DMS 273 (cell line): ENCODE measurements around the gene LAMA3.

Source experiments
- DNase-seq: peaks from one replicate; lab custom pipeline; 2025; ENCODE audit not compliant: unreplicated experiment; lab: John Stamatoyannopoulos, UW

LAMA3 gene

GRCh38 chr18:23703057-23703986 is 14.1 kb downstream of the LAMA3 start:
- peak; percentile 65 for DNase-seq

DNA sequence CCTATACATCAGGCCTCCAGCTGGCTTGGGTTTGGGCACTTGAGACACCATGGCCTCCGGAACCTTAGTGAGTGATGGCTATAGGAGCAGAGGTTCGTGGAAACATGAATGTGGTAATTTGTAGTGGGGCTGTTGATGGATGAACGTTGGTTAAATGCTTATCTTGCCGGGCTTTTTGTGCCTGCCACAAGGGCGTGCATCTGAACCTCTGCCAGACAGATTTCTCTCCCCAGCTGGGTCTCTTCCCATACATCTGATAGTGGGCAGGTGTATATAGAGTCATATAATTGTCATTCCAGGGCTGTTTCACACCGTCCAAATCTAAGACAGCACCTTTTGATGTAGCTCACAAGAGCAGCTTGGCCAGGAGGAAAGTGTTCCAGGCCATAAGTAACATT is 14.7 kb downstream of the LAMA3 start:
- DNase-seq, result no peak

DNA sequence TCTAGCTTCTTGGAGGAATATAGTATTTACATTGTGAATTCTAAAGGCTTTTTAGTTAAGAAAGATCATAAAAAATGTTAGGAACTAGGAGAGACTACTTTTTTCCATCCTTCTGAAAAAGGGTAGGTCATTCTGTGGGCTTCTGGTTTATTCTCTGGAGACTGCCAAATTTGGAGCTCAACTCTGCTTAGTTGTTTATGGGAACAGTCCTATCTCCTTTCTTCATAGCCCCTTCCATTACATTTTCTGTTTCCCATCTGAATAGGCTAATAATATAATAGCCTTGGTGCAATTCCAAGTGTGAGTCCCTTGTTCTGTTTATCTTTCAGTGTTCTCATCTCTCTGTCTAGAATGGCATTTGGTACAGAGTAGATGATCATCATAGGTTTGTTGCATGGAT is 15.6 kb downstream of the LAMA3 start:
- no peak for DNase-seq

DNA sequence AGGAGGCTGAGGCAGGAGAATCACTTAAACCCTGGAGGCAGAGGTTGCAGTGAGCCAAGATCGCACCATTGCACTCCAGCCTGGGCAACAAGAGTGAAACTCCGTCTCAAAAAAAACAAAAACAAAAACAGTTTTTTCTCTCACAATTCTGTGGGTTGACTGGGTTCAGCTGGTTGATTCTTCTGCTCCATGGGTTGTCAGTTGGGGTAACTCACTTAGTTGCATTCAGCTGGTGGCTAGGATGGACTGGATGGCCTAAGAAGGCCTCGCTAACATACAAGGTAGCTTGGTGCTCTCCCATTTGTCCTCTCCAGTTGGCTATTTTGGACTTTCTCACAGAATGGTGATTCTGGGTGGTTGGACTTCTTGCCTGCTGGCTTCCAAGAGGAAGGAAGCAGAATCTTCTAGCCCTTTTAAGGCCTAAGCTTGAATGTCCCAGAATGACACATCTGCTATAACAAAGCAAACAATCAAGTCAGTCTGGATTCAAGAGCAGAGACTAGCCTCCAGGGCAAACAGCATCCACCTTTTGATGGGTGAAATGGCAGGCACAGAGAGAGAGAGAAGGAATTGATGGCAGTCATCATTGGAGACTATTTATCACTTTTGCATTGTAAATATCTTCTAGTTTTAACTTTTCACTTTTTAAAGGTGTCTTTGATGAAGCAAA is 17.9 kb downstream of the LAMA3 start:
- no peak for DNase-seq

DNA sequence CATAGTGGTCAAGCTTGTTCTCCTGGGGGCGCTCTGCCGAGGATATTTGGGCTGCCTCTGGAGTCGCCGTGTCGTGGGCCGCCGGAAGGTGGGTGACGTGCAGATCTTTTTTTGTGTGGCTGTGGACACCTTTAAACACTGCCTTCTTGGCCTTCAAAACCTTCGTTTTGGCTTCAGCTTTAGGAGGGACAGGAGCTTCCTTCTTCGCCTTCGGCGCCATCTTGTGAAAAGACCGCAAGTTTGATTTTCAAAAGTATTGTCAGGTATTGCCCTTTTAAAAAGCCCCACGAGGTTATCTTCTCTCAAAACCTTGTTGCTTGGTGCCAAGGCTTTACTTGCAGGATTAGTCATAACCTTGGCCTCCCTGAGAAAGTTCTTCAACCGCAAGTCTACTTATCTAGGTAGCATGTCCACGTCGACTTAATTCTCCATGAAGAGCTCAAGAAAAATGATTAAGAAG is 20.8 kb downstream of the LAMA3 start:
- no peak for DNase-seq

- no peak for DNase-seq
Observed at GRCh38 chr18:23710946-23711345, 21.7 kb downstream of the LAMA3 start.

DNA sequence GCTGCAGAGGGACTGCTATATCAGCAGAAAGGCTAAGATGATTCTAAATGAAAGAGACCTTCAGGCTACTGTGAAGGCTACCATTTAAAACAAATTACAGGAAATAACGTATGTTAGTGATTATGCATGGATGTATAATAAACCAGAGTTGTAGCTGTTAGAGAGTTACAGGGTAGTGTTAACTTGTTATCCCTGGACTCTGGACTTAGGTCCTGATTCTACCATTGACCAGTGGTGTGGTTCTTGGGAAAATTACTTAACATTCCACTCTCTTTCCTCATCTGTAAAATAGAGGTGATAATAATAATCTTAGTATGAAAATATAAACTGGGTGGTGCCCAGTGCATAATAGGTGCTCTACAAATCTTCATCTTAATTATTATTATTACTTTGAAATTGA is 22.2 kb downstream of the LAMA3 start:
- no peak for DNase-seq

DNA sequence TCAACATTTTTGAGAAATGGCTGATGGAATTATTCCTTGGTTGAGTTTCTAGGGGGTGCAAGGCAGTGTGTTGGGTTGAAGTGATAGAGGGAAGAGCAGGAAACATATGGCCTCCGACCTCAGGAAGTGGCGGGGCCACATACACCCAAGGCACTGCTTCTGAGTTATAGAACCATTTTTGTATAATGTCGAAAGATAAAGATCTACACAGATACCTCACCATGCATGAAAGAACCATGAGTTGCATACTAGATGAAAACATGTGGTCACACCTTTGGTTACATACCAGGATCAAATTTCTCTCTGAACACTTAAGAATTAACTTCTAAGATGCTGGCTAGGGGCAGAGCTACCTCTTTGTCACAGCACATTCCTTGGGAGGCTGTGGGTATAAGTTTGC is 23.2 kb downstream of the LAMA3 start:
- DNase-seq, result no peak

DNA sequence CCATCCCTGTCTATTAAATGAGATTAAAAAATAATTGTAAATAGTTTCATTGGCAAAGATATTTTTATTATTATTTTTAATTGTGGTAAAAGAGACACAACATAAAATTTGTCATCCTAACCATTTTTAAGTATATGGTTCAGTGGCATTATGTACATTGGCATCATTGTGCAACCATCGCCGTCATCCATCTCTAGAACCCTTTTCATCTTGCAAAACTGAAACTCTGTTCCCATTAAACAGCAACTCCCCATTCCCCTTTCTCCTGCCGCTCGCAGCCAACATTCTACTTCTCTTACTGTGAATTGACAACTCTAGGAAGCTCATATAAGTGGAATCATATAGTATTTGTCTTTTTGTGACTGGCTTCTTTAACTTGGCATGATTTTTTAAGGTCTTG is 25.3 kb downstream of the LAMA3 start:
- no peak for DNase-seq

DNA sequence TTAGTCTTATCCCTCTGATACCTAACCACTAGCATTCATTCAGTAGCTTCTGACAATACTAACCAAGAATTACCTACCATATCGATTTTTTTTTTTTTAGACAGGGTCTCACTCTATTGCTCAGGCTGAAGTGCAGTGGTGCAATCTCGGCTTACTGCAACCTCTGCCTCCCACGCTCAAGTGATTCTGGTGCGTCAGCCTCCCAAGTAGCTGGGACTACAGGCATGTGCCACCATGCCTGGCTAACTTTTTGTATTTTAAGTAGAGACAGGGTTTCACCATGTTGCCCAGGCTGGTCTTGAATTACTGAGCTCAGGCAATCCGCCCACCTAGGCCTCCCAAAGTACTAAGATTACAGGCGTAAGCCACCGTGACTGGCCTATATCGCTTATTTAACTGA is 26.8 kb downstream of the LAMA3 start:
- DNase-seq, result peak; percentile 55

DNA sequence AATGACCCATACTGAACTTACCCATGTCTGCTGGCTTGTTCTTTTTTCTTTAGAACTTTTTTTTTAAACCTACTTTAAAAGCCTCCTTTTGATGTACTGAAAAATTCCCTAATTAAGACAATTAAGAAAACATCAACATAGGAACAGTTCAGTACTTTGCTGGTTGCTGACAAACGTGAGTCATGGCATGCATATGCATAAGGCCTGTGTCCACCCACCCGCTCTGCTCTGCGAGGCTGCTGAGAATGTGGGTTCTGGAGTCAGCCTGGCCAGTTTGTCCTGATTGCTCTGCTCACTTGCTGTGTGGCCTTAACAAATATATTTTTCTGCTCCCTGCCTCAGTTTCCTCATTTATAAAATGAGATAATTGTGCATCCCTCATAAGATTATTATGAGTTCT is 27.3 kb downstream of the LAMA3 start:
- DNase-seq, result peak; percentile 72

DNA sequence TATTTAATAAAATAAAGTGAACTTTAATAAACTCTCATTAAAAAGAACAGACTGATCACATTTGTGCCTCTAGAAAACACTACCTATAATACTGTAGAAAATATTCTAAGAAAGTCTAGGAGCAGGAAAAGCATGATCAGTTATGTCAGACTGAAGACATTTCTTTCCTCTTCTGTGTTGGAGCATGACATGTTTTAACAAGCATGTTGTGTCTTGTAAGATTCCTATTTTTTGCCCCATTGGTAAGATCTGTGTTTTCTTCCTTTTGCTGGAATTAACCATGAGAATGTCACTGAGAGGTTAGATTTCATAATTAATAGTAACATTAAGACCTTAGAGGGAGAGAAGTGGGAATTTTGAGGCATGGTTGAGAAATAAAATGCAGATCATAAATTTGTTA is 27.7 kb downstream of the LAMA3 start:
- no peak for DNase-seq

DNA sequence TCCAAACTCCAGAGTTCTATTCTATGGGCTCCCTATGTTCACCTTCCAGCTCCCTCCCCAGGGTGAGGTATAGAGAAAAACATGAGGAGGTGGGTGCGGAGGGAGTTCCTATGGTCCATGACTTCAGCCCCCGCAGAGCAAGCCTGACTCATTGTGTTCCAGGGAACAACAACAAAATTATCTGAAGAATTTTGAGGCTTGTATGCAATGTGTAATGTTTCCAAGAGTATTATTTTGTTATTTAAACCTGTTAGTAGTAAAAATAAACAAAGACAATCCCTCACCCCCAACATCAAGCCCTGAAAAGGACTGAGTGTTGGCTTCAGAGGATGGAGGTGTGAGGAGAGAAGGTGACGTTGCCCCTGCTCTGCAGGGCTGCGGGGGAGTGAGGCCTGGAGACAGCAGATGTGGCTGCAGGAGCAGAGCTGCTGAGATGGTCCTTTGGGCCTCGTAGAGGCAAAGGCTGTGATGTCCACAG is 29.0 kb downstream of the LAMA3 start:
- no peak for DNase-seq

DNA sequence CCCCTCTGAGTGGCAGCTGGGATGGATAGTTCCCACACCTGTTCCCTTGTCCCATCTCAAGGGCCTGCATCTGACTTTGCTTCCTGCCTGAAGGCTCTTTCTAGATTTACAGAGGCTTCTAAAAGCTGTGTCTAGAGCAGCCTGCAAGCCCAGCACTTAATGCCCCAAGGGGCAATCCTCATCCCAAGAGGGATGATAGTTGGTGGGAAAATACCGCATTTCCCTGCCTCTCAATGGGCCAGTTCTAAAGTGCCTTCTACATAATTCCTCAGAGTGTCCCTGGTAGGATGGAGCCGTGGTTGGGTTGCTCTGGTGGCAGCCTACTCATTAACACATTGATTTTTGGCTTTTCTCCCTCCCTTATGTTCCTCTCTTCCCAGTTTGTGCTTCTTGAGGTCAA is 29.5 kb downstream of the LAMA3 start:
- DNase-seq, result peak; percentile 36

- DNase-seq, result peak; percentile 55
Observed at GRCh38 chr18:23719634-23720201, 30.5 kb downstream of the LAMA3 start.

- DNase-seq, result peak; percentile 7
Observed at GRCh38 chr18:23721696-23722480, 32.6 kb downstream of the LAMA3 start.

DNA sequence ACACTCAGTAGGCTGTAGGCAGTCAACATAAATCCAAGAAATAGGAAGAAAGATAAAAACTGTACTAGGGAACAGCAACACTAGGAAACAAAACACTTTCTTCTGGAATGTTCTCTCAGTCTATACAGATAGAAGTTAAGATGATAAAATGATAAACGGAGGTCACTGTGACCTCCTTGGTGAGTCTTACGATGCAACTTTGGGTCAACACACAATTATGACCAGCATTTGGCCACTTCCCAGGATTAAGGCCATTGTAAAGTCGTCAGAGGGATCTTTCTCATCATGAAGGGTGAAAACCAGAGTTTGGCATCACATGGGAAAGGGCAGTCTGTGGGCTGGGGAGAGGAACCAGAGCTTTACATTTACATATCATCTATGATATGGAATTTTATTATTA is 33.4 kb downstream of the LAMA3 start:
- no peak for DNase-seq

- no peak for DNase-seq
Observed at GRCh38 chr18:23723121-23723520, 33.9 kb downstream of the LAMA3 start.

DNA sequence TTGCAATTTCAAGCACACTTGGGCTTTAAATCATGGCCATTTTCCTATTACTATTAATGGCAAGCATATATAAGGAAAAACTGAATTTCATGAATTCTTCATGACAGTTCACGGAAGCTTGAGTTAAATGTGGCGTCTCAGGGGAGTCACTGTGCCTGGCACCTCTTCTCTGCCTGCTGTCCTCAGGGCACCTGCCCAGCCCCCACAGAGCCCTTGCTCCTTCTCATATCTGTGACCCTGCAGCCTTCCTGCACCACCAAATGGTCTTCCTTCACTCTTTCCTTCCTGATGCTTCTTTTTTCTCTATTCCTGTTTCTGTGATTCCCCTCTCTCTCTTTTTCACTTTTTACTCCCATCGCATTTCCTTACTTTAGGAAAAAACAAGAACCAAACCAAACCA is 35.4 kb downstream of the LAMA3 start:
- no peak for DNase-seq

- no peak for DNase-seq
Observed at GRCh38 chr18:23725351-23725750, 36.1 kb downstream of the LAMA3 start.
